PC-3 (cell line): ENCODE measurements around the gene ARL9. TPM values are rescaled to one million over a fixed set of nuclear protein-coding genes. Genes with fewer than 3 reads are reported as not detected.

ENCODE experiments used
- ATAC-seq: fragments of 200-7000 bp; cut with Tn5 transposase; 2 replicates; pipeline ENCODE4 v1.9.1; 2020; ENCODE audit warnings: mild to moderate bottlenecking, moderate library complexity
- BruUV-seq: library from RNA; stranded (reverse); fragments of 400-500 nt; replicated peaks from 2 replicates; lab custom pipeline; 2021; lab: Mats Ljungman, UMichigan
- CTCF ChIA-PET: fragments of 300-600 bp; sonication (Branson Sonifier 250); formaldehyde crosslinking; loops from one replicate; lab custom pipeline; 2022; ENCODE audit warnings: antibody characterized with exemption; lab: Charles Lee
- POLR2A ChIA-PET: fragments of 300-600 bp; sonication (Branson Sonifier 250); formaldehyde crosslinking; loops from one replicate; lab custom pipeline; 2022; ENCODE audit warnings: antibody characterized with exemption; ENCODE audit not compliant: unreplicated experiment; lab: Charles Lee
- DNase-seq: peaks from one replicate; pipeline ENCODE4 v3.0.0-alpha.2; 2015
- H2AFZ ChIP-seq: fragments of 300-600 bp; sonication (generic); 2 replicates; pipeline ENCODE4 v1.6.0; 2016; ENCODE audit warnings: antibody characterized with exemption, low read length
- H3F3A ChIP-seq: fragments of 300-600 bp; sonication (generic); one replicate; pipeline ENCODE4 v1.6.0; 2017; ENCODE audit warnings: antibody characterized with exemption, low read length, control low read depth, mild to moderate bottlenecking; ENCODE audit not compliant: unreplicated experiment
- H3K27ac ChIP-seq: fragments of 300-600 bp; sonication (generic); 2 replicates; pipeline ENCODE4 v1.5.1; 2016; ENCODE audit warnings: mild to moderate bottlenecking, low read length
- H3K27me3 ChIP-seq: fragments of 300-600 bp; sonication (generic); 2 replicates; pipeline ENCODE4 v1.6.1; 2016; ENCODE audit warnings: low read length, mixed read lengths
- H3K36me3 ChIP-seq: fragments of 300-600 bp; sonication (generic); 2 replicates; pipeline ENCODE4 v1.6.1; 2016; ENCODE audit warnings: low read depth, mixed run types, low read length, mixed read lengths
- H3K4me1 ChIP-seq: fragments of 300-600 bp; sonication (generic); 2 replicates; pipeline ENCODE4 v1.5.1; 2016; ENCODE audit warnings: low read length; ENCODE audit not compliant: insufficient read depth
- H3K4me2 ChIP-seq: fragments of 300-600 bp; sonication (generic); 2 replicates; pipeline ENCODE4 v1.6.0; 2016; ENCODE audit warnings: low read length
- H3K4me3 ChIP-seq: fragments of 300-600 bp; sonication (generic); 2 replicates; pipeline ENCODE4 v1.5.1; 2016; ENCODE audit warnings: mild to moderate bottlenecking, low read length, mixed read lengths
- H3K79me2 ChIP-seq: fragments of 300-600 bp; sonication (generic); 2 replicates; pipeline ENCODE4 v1.6.1; 2017; ENCODE audit warnings: low read length, mixed read lengths
- H3K9ac ChIP-seq: fragments of 300-600 bp; sonication (generic); 2 replicates; pipeline ENCODE4 v1.6.0; 2016; ENCODE audit warnings: mild to moderate bottlenecking, low read length
- H3K9me2 ChIP-seq: fragments of 300-600 bp; sonication (generic); replicated peaks from 2 replicates; pipeline ENCODE4 v1.6.1; 2016; ENCODE audit warnings: mixed run types, low read length, mixed read lengths
- H3K9me3 ChIP-seq: fragments of 300-600 bp; sonication (generic); 2 replicates; pipeline ENCODE4 v1.6.1; 2016; ENCODE audit warnings: low read length, mixed read lengths
- H4K20me1 ChIP-seq: fragments of 300-600 bp; sonication (generic); 2 replicates; pipeline ENCODE4 v1.6.1; 2016; ENCODE audit warnings: low read length, mixed read lengths
- CTCF ChIP-seq: fragments of 300-600 bp; sonication (generic); conservative IDR thresholded peaks from 2 replicates; pipeline ENCODE4 v1.5.1; 2017; ENCODE audit warnings: antibody characterized with exemption, low read depth, mild to moderate bottlenecking, low read length
- EZH2 ChIP-seq: fragments of 300-600 bp; sonication (generic); IDR thresholded peaks from one replicate; pipeline ENCODE4 v1.6.1; 2017; ENCODE audit warnings: antibody characterized with exemption, mild to moderate bottlenecking, low read length; ENCODE audit not compliant: unreplicated experiment
- EZH2phosphoT487 ChIP-seq: fragments of 300-600 bp; sonication (generic); IDR thresholded peaks from 2 replicates; pipeline ENCODE4 v1.6.1; 2018; ENCODE audit warnings: mild to moderate bottlenecking, antibody characterized with exemption, low read length, borderline replicate concordance
- intact Hi-C: fragments of 100-400 bp; cut with micrococcal nuclease; formaldehyde crosslinking; loops from 2 replicates; pipeline ENCODE4 v1.9.0; 2023
- total RNA-seq: library from RNA; depleted of rRNA; stranded (reverse); fragments of >200 nt; gene quantifications from 2 replicates; pipeline ENCODE4 v1.2.3, GENCODE V29; 2014

The ARL9 gene
- total RNA-seq, 1 experiment from 2014 or later, result 0.51 TPM

- ATAC-seq (no peak), DNase-seq (no peak)
- Histone ChIP-seq H2AFZ (no peak overlapping the region), H3K4me1 (no peaks in the 10 kb centered on the region), H3K4me3 (no peak overlapping the region), H4K20me1 (no peaks in the 10 kb centered on the region), H3K4me2 (no peak overlapping the region), H3K9me2 (no peaks in the 10 kb centered on the region), H3K9ac (no peak overlapping the region), H3K36me3 (peaks cover 73% of the 10 kb centered on the region), H3K27ac (no peak overlapping the region), H3K79me2 (no peaks in the 10 kb centered on the region), H3F3A (no peaks in the 10 kb centered on the region), H3K9me3 (no peaks in the 10 kb centered on the region), H3K27me3 (no peaks in the 10 kb centered on the region)
- no TSS peak for BruUV-seq
- intact Hi-C loops, result no loop called here
- POLR2A ChIA-PET, result no interaction called here
- CTCF ChIA-PET, result interaction anchor here (0.7 kb wide), 1 partner anchor 23 kb away, joined by 4 read pairs; no protein-coding TSS in a partner anchor
- TF ChIP-seq EZH2phosphoT487, result no peak
- no peak for TF ChIP-seq EZH2
- no peak for TF ChIP-seq CTCF
Measured at GRCh38 chr4:56480691-56481090, 24.9 kb upstream of the ARL9 start.

- peak; percentile 59 for DNase-seq
- POLR2A ChIA-PET, result interaction anchor here (0.8 to 1.0 kb wide), 3 partner anchors 28 to 465 kb away, joined by 5 to 6 read pairs (median 5); partner anchors contain the start of gene AASDH
- CTCF ChIA-PET, result interaction anchor here (1.7 kb wide), 1 partner anchor 49 kb away, joined by 7 read pairs; no protein-coding TSS in a partner anchor
Measured at GRCh38 chr4:56496241-56496640, 9.3 kb upstream of the ARL9 start.

More at GRCh38 chr4:56496241-56496640, 9.3 kb upstream of the ARL9 start:
- Histone ChIP-seq H2AFZ (no peak overlapping the region), H3F3A (no peaks in the 10 kb centered on the region), H3K9me2 (no peaks in the 10 kb centered on the region), H3K27me3 (no peaks in the 10 kb centered on the region), H3K9ac (no peak overlapping the region), H3K4me3 (no peak overlapping the region), H3K4me2 (0 out of 2 replicates have a peak overlapping the region, but pooled peaks have one; percentile 14), H3K9me3 (no peaks in the 10 kb centered on the region), H3K79me2 (no peaks in the 10 kb centered on the region; the same call in 1 of the 2 replicates), H3K36me3 (peaks cover 49% of the 10 kb centered on the region), H3K27ac (0 out of 2 replicates have a peak overlapping the region, but pooled peaks have one; percentile 5), H3K4me1 (peaks cover 12% of the 10 kb centered on the region), H4K20me1 (0 out of 2 replicates have a peak, but pooled peaks cover 3% of the 10 kb centered on the region)
- BruUV-seq, result no TSS peak
- intact Hi-C loops, result loop anchor here (1.0 to 5.0 kb wide), 2 partner anchors 48 to 54 kb away; no protein-coding TSS in a partner anchor
- ATAC-seq, result peak; percentile 92
- TF ChIP-seq EZH2 (no peak), CTCF (no peak)
